T-helper 1 cell treated with Interleukin-12 subunit alpha and Interleukin-12 subunit beta and Interleukin-4 antibody, amounts not matched to agents 30 μg/mL and 1 μg/mL, for 36 hours (primary cell): ENCODE results near the gene AMBN.

ENCODE experiments used
- H3K27ac Mint-ChIP-seq: one replicate; pipeline ENCODE4 v1.8.0; 2021; ENCODE audit warnings: mild to moderate bottlenecking, mixed read lengths
- H3K27me3 Mint-ChIP-seq: one replicate; pipeline ENCODE4 v1.8.0; 2021; ENCODE audit warnings: low read depth, mixed read lengths
- H3K36me3 Mint-ChIP-seq: one replicate; pipeline ENCODE4 v1.8.0; 2021; ENCODE audit warnings: low read depth, mixed read lengths
- H3K4me1 Mint-ChIP-seq: one replicate; pipeline ENCODE4 v1.8.0; 2021; ENCODE audit warnings: low read depth, mixed read lengths
- H3K4me3 Mint-ChIP-seq: one replicate; pipeline ENCODE4 v1.8.0; 2021; ENCODE audit warnings: mild to moderate bottlenecking, moderate library complexity, mixed read lengths
- H3K9me3 Mint-ChIP-seq: one replicate; pipeline ENCODE4 v1.8.0; 2021; ENCODE audit warnings: mixed read lengths

The AMBN gene

DNA sequence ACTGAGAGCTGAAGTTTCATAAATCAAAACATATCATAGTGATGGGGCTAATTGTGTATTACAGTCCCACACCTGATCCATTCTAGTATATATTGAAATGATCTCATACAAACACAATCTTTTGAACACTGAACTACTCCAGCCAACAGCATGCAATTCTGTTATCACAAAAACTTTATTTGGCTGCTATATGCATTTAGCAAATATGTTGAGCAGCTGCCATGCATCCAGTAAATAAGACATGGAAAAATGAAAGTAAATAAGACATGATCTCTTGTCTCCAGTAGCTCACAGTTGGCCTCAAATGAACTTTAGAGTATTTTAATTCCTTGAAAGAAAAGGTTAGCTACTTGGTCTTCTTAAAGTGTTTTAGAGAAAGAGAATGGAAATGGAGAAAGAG lies 2.1 kb downstream of the AMBN start:
- no peaks in the 10 kb centered on the region for H3K4me1 Mint-ChIP-seq
- no peaks in the 10 kb centered on the region for H3K36me3 Mint-ChIP-seq
- H3K27ac Mint-ChIP-seq = no peak overlapping the region
- H3K27me3 Mint-ChIP-seq = peaks cover 13% of the 10 kb centered on the region
- H3K4me3 Mint-ChIP-seq = no peak overlapping the region
- H3K9me3 Mint-ChIP-seq = no peaks in the 10 kb centered on the region

- no peaks in the 10 kb centered on the region for H3K4me1 Mint-ChIP-seq
- peaks cover 22% of the 10 kb centered on the region for H3K27me3 Mint-ChIP-seq
- no peaks in the 10 kb centered on the region for H3K36me3 Mint-ChIP-seq
- H3K9me3 Mint-ChIP-seq = no peaks in the 10 kb centered on the region
- no peak overlapping the region for H3K4me3 Mint-ChIP-seq
- no peak overlapping the region for H3K27ac Mint-ChIP-seq
These were observed 8.2 kb downstream of the AMBN start for GRCh38 chr4:70600305-70600704.

GRCh38 chr4:70600977-70601376 lies 8.9 kb downstream of the AMBN start:
- H3K27me3 Mint-ChIP-seq = peaks cover 26% of the 10 kb centered on the region
- no peaks in the 10 kb centered on the region for H3K4me1 Mint-ChIP-seq
- no peaks in the 10 kb centered on the region for H3K9me3 Mint-ChIP-seq
- H3K4me3 Mint-ChIP-seq = no peak overlapping the region
- no peak overlapping the region for H3K27ac Mint-ChIP-seq
- no peaks in the 10 kb centered on the region for H3K36me3 Mint-ChIP-seq

DNA sequence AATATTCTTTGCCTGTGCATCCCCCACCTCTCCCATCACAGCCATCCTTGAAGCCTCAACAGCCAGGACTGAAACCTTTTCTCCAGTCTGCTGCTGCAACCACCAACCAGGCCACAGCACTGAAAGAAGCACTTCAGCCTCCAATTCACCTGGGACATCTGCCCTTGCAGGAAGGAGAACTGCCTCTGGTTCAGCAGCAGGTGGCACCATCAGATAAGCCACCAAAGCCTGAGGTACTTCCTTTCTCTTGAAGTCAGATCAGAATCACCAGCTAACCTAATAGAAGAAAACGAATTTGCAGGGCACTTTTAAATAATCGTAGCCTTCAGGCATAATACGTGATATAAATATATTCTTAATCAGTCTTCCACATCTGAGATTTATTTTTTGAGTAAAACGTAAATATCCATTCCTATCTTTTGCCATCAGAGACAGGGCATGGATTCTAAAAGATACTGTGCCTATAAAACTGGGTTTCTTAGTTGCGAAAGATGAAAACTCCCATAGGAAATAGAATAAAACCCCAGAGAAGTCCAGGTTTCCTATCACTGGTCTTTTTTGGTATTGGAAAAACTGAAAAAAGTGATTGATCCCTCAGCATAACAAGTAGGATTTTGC lies 9.5 kb downstream of the AMBN start:
- Mint-ChIP-seq H3K27me3 (peaks cover 27% of the 10 kb centered on the region), H3K27ac (no peak overlapping the region), H3K4me1 (no peaks in the 10 kb centered on the region), H3K4me3 (no peak overlapping the region), H3K9me3 (no peaks in the 10 kb centered on the region), H3K36me3 (no peaks in the 10 kb centered on the region)

GRCh38 chr4:70603856-70604255 lies 11.8 kb downstream of the AMBN start:
- Mint-ChIP-seq H3K36me3 (no peaks in the 10 kb centered on the region), H3K27ac (no peak overlapping the region), H3K4me1 (no peaks in the 10 kb centered on the region), H3K4me3 (no peak overlapping the region), H3K27me3 (peaks cover 24% of the 10 kb centered on the region), H3K9me3 (no peaks in the 10 kb centered on the region)

- Mint-ChIP-seq H3K4me1 (no peaks in the 10 kb centered on the region), H3K27me3 (peaks cover 24% of the 10 kb centered on the region)
These were observed 14.4 kb downstream of the AMBN start for GRCh38 chr4:70606459-70606858.

GRCh38 chr4:70607334-70607853 lies 15.3 kb downstream of the AMBN start:
- no peaks in the 10 kb centered on the region for H3K36me3 Mint-ChIP-seq
- H3K9me3 Mint-ChIP-seq = no peaks in the 10 kb centered on the region
- no peak overlapping the region for H3K4me3 Mint-ChIP-seq
- peaks cover 26% of the 10 kb centered on the region for H3K27me3 Mint-ChIP-seq
- H3K4me1 Mint-ChIP-seq = no peaks in the 10 kb centered on the region
- H3K27ac Mint-ChIP-seq = no peak overlapping the region

More at GRCh38 chr4:70606459-70606858, 14.4 kb downstream of the AMBN start:
- Mint-ChIP-seq H3K9me3 (no peaks in the 10 kb centered on the region), H3K4me3 (no peak overlapping the region), H3K36me3 (no peaks in the 10 kb centered on the region), H3K27ac (no peak overlapping the region)

DNA sequence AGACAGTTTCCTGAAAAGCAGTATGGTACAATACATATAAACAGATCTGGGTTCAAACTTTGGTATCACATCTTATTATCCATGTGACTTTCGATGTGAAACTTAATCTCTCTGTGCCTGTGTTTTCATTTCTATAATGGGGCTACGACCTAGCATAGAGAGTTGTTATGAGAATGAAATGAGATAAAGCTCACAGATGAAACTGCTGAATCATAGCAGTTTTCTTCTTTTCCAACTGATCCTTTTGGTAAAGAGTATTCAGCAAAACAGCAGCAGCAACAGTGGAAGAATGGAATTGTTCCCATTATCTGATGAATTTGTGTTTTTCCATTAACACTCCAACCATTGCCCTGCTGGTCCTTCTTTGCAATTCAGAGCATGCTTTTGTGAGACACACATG lies 16.3 kb downstream of the AMBN start:
- Mint-ChIP-seq H3K4me3 (no peak overlapping the region), H3K27me3 (peaks cover 34% of the 10 kb centered on the region), H3K9me3 (no peaks in the 10 kb centered on the region), H3K36me3 (no peaks in the 10 kb centered on the region), H3K4me1 (no peaks in the 10 kb centered on the region), H3K27ac (no peak overlapping the region)

DNA sequence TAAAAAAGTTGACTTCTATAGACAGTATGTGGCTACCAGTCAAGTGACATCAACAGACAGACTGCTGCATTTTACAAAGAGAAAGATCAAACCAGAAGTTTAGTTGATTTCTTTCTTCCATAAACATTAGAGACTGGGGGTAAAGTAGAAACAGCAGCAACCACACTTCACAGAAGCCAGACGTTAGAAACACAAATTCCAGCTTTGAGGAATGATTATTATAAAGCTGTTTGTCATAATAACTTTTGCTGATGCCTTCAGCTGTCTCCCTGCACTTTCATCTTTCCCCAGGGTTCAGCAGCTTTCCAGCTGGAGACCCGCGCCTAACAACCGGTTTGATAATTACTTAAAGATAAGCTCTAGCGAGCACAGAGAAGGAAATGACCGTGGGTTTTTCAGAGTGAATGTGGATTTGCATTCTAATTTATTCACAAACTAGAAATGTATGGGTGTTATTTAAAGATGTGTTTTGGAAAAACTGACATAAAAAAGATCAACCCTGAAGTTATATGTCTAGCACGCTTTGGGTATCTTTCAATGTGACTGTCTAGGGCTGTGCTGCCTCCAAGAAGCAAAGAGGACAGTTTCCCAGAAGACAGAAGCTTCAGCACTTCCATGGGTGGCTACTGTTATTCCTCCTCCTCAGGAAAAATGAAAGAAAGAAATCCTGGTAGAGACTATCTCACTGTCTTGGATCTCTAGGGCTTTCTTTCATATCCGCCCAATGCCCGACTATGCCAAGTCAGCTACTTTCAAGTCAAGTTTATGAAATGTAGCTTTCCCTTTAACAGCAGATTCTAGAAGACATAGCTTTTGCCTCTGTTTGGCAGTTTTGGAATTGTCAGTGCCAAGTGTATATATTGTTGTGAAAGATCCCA lies 21.5 kb downstream of the AMBN start:
- Mint-ChIP-seq H3K4me3 (no peak overlapping the region), H3K27me3 (peaks cover 29% of the 10 kb centered on the region), H3K9me3 (no peaks in the 10 kb centered on the region), H3K36me3 (no peaks in the 10 kb centered on the region), H3K27ac (no peak overlapping the region), H3K4me1 (no peaks in the 10 kb centered on the region)

- Mint-ChIP-seq H3K27ac (no peak overlapping the region), H3K9me3 (no peaks in the 10 kb centered on the region), H3K27me3 (peaks cover 29% of the 10 kb centered on the region), H3K36me3 (no peaks in the 10 kb centered on the region), H3K4me3 (no peak overlapping the region), H3K4me1 (no peaks in the 10 kb centered on the region)
These were observed 22.1 kb downstream of the AMBN start for GRCh38 chr4:70614184-70614555.

- no peak overlapping the region for H3K27ac Mint-ChIP-seq
- no peak overlapping the region for H3K4me3 Mint-ChIP-seq
- no peaks in the 10 kb centered on the region for H3K4me1 Mint-ChIP-seq
- no peaks in the 10 kb centered on the region for H3K36me3 Mint-ChIP-seq
- peaks cover 4% of the 10 kb centered on the region for H3K27me3 Mint-ChIP-seq
- no peaks in the 10 kb centered on the region for H3K9me3 Mint-ChIP-seq
These were observed 27.2 kb downstream of the AMBN start for GRCh38 chr4:70619288-70619687.

DNA sequence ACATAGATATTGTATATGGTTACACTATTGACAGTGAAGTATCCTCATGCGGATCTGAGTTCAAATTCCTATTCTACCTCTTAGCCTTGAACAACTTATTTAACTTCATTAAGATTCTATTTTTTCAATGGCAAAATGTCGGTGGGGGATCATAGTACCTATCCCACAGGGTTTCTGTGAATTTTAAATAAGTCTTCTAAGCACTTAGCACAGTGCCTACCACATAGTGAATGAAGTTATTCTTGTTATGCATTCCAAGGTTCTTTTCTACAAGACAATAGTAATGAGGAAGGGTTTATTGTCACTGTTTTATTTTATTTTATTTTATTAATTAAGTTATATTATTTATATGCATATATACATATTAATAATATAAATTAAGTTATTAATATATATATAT lies 27.7 kb downstream of the AMBN start:
- Mint-ChIP-seq H3K4me1 (no peaks in the 10 kb centered on the region), H3K36me3 (no peaks in the 10 kb centered on the region), H3K9me3 (no peaks in the 10 kb centered on the region)

DNA sequence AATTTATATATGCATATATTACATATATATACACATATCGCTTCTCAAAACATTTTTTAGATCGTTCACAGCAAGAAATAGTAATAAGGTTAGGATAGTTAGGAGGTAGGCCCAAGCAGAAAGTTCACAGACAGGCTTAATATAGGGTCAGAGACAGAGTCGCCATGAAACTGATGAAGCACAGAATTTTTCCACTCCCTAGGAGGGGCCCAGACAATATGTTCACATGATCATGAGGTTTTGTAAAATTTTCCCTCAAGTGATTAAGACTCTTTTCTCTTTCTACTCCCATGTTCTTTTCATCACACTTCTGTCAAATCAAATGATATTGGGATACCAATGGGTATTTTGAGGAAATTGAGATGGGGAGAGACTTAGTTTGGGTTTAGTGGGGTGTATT lies 31.3 kb downstream of the AMBN start:
- no peaks in the 10 kb centered on the region for H3K9me3 Mint-ChIP-seq
- no peaks in the 10 kb centered on the region for H3K4me1 Mint-ChIP-seq
- no peak overlapping the region for H3K27ac Mint-ChIP-seq
- H3K4me3 Mint-ChIP-seq = no peak overlapping the region
- H3K27me3 Mint-ChIP-seq = no peaks in the 10 kb centered on the region
- no peaks in the 10 kb centered on the region for H3K36me3 Mint-ChIP-seq

More for the DNA sequence above, 27.7 kb downstream of the AMBN start:
- H3K4me3 Mint-ChIP-seq = no peak overlapping the region
- H3K27ac Mint-ChIP-seq = no peak overlapping the region
- H3K27me3 Mint-ChIP-seq = peaks cover 3% of the 10 kb centered on the region

- H3K4me3 Mint-ChIP-seq = no peak overlapping the region
- no peaks in the 10 kb centered on the region for H3K27me3 Mint-ChIP-seq
- H3K27ac Mint-ChIP-seq = no peak overlapping the region
- H3K4me1 Mint-ChIP-seq = no peaks in the 10 kb centered on the region
- H3K9me3 Mint-ChIP-seq = no peaks in the 10 kb centered on the region
- H3K36me3 Mint-ChIP-seq = no peaks in the 10 kb centered on the region
These were observed 32.3 kb downstream of the AMBN start for GRCh38 chr4:70624226-70624793.

- Mint-ChIP-seq H3K9me3 (no peaks in the 10 kb centered on the region), H3K27me3 (peaks cover 4% of the 10 kb centered on the region), H3K4me3 (no peak overlapping the region), H3K27ac (no peak overlapping the region), H3K4me1 (no peaks in the 10 kb centered on the region), H3K36me3 (no peaks in the 10 kb centered on the region)
These were observed 35.6 kb downstream of the AMBN start for GRCh38 chr4:70627620-70628019.
